ES-I3 (cell line): ENCODE data around the gene EIF4H.
"Not testable (repeated sequence)": the region's sequence is repeated elsewhere in the genome, so short reads cannot be mapped to it uniquely, and the experiment has no call there.

ENCODE experiments used
- H3K36me3 ChIP-seq: 2 replicates; pipeline ENCODE4 v1.6.1; 2013; ENCODE audit warnings: mild to moderate bottlenecking, low read length, control low read depth, moderate library complexity; ENCODE audit not compliant: insufficient read depth
- H3K4me1 ChIP-seq: 2 replicates; pipeline ENCODE4 v1.6.1; 2013; ENCODE audit warnings: mild to moderate bottlenecking, control low read depth, low read length; ENCODE audit not compliant: insufficient read depth
- H3K9ac ChIP-seq: 2 replicates; pipeline ENCODE4 v1.6.1; 2013; ENCODE audit warnings: low read depth, mild to moderate bottlenecking, low read length, moderate library complexity
- H3K9me3 ChIP-seq: 2 replicates; pipeline ENCODE4 v1.6.1; 2013; ENCODE audit warnings: mild to moderate bottlenecking, low read length, moderate library complexity; ENCODE audit not compliant: control insufficient read depth, insufficient read depth

The EIF4H gene

GRCh38 chr7:74155810-74156395 is 18.3 kb upstream of the EIF4H start:
- H3K4me1 ChIP-seq, result no peaks in the 10 kb centered on the region; the same call in 1 of the 2 replicates
- H3K9ac ChIP-seq, result no peak overlapping the region
- no peaks in the 10 kb centered on the region for H3K9me3 ChIP-seq
- no peaks in the 10 kb centered on the region for H3K36me3 ChIP-seq

- no peaks in the 10 kb centered on the region for H3K36me3 ChIP-seq
- H3K4me1 ChIP-seq, result peaks cover 4% of the 10 kb centered on the region; the same call in 1 of the 2 replicates
- H3K9ac ChIP-seq, result no peak overlapping the region
- H3K9me3 ChIP-seq, result no peaks in the 10 kb centered on the region
Observed at GRCh38 chr7:74157605-74158004, 16.6 kb upstream of the EIF4H start.

GRCh38 chr7:74164985-74165456 is 9.1 kb upstream of the EIF4H start:
- Histone ChIP-seq H3K9ac (no peak overlapping the region), H3K4me1 (peaks cover 4% of the 10 kb centered on the region; the same call in 1 of the 2 replicates), H3K36me3 (no peaks in the 10 kb centered on the region), H3K9me3 (no peaks in the 10 kb centered on the region)

GRCh38 chr7:74165867-74166593 is 8.1 kb upstream of the EIF4H start:
- peaks cover 4% of the 10 kb centered on the region; the same call in 1 of the 2 replicates for H3K4me1 ChIP-seq
- no peak overlapping the region for H3K9ac ChIP-seq
- no peaks in the 10 kb centered on the region for H3K36me3 ChIP-seq
- H3K9me3 ChIP-seq, result no peaks in the 10 kb centered on the region

GRCh38 chr7:74167324-74167723 is 6.8 kb upstream of the EIF4H start:
- not testable (repeated sequence) for H3K4me1 ChIP-seq, H3K9ac ChIP-seq, H3K36me3 ChIP-seq, H3K9me3 ChIP-seq

GRCh38 chr7:74173074-74173473 is 1.1 kb upstream of the EIF4H start:
- Histone ChIP-seq H3K36me3 (peaks cover 4% of the 10 kb centered on the region; the same call in 1 of the 2 replicates), H3K9ac (peak overlapping the region; percentile 95)

GRCh38 chr7:74173491-74173865 is 678 bp upstream of the EIF4H start:
- Histone ChIP-seq H3K36me3 (peaks cover 4% of the 10 kb centered on the region; the same call in 1 of the 2 replicates), H3K4me1 (peaks cover 9% of the 10 kb centered on the region), H3K9me3 (no peaks in the 10 kb centered on the region), H3K9ac (peak overlapping the region; percentile 95)

More at GRCh38 chr7:74173074-74173473, 1.1 kb upstream of the EIF4H start:
- H3K4me1 ChIP-seq, result peaks cover 9% of the 10 kb centered on the region
- no peaks in the 10 kb centered on the region for H3K9me3 ChIP-seq

GRCh38 chr7:74174606-74175082 is 488 bp downstream of the EIF4H start:
- H3K9ac ChIP-seq, result peak overlapping the region; percentile 95
- H3K9me3 ChIP-seq, result no peaks in the 10 kb centered on the region
- peaks cover 7% of the 10 kb centered on the region for H3K36me3 ChIP-seq
- H3K4me1 ChIP-seq, result peaks cover 9% of the 10 kb centered on the region

GRCh38 chr7:74175340-74175739 is 1.2 kb downstream of the EIF4H start:
- peaks cover 9% of the 10 kb centered on the region for H3K4me1 ChIP-seq
- H3K36me3 ChIP-seq, result peaks cover 11% of the 10 kb centered on the region
- H3K9me3 ChIP-seq, result no peaks in the 10 kb centered on the region
- H3K9ac ChIP-seq, result peak overlapping the region; percentile 95

- Histone ChIP-seq H3K9ac (no peak overlapping the region), H3K9me3 (no peaks in the 10 kb centered on the region), H3K36me3 (peaks cover 12% of the 10 kb centered on the region), H3K4me1 (peaks cover 14% of the 10 kb centered on the region)
Observed at GRCh38 chr7:74176555-74176954, 2.4 kb downstream of the EIF4H start.

GRCh38 chr7:74178632-74179031 is 4.5 kb downstream of the EIF4H start:
- H3K9me3 ChIP-seq, result no peaks in the 10 kb centered on the region
- H3K36me3 ChIP-seq, result peaks cover 12% of the 10 kb centered on the region
- H3K9ac ChIP-seq, result no peak overlapping the region
- peaks cover 29% of the 10 kb centered on the region for H3K4me1 ChIP-seq

GRCh38 chr7:74179935-74180604 is 5.9 kb downstream of the EIF4H start:
- Histone ChIP-seq H3K9me3 (no peaks in the 10 kb centered on the region), H3K4me1 (peaks cover 38% of the 10 kb centered on the region), H3K36me3 (peaks cover 12% of the 10 kb centered on the region), H3K9ac (no peak overlapping the region)

GRCh38 chr7:74180866-74181265 is 6.7 kb downstream of the EIF4H start:
- Histone ChIP-seq H3K4me1 (peaks cover 46% of the 10 kb centered on the region), H3K9ac (no peak overlapping the region), H3K36me3 (peaks cover 12% of the 10 kb centered on the region), H3K9me3 (no peaks in the 10 kb centered on the region)

- Histone ChIP-seq H3K36me3 (peaks cover 12% of the 10 kb centered on the region), H3K4me1 (peaks cover 44% of the 10 kb centered on the region), H3K9me3 (no peaks in the 10 kb centered on the region), H3K9ac (no peak overlapping the region)
Observed at GRCh38 chr7:74181821-74182220, 7.7 kb downstream of the EIF4H start.
